ENCODE data around the gene PLTP.

Gene PLTP

DNA sequence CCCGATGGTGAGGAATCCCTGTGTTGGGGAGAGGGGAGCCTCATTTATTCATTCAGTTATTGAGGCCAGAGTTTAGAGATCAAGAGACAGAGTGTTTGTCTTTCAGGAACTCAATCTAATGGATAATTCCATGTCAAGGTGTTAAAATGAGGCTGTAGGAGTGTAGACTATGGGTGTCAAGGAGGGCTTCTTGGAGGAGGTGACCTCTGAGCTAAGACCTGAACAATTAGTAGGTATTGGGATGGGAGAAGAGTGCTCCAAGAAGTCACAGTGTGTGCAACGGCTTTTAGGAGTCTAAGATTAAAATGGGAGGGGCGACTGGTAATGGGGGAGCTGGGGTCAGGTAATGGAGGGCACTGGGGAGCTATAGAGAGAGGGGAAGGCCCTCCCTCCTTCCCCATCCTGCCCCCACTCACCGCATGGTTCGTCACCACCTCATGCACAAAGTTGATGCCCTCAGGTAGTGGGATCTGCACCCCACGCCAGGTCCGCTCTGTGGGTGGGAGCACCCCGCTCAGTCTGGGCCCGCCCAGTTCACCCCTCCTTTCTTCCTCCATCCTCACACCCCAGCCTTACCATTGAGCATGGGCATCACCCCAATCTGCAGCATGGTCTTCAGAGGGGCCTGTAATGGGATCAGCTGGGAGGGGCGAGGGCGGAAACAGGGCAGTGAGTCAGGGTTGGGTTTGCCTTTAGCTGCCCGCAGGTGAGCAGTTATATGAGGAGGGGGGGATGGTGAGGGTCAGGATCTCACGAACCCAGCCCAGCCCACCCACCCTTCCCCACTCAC is 12.7 kb downstream of the PLTP start:
- TF ChIP-seq, protein P1, sequence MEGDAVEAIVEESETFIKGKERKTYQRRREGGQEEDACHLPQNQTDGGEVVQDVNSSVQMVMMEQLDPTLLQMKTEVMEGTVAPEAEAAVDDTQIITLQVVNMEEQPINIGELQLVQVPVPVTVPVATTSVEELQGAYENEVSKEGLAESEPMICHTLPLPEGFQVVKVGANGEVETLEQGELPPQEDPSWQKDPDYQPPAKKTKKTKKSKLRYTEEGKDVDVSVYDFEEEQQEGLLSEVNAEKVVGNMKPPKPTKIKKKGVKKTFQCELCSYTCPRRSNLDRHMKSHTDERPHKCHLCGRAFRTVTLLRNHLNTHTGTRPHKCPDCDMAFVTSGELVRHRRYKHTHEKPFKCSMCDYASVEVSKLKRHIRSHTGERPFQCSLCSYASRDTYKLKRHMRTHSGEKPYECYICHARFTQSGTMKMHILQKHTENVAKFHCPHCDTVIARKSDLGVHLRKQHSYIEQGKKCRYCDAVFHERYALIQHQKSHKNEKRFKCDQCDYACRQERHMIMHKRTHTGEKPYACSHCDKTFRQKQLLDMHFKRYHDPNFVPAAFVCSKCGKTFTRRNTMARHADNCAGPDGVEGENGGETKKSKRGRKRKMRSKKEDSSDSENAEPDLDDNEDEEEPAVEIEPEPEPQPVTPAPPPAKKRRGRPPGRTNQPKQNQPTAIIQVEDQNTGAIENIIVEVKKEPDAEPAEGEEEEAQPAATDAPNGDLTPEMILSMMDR (conservative IDR thresholded peaks at IDR 0.05; ENCODE audit: low read length): no peak
- DNase-seq (ENCODE audit: low read depth): no peak
- no peak overlapping the region for H3K4me3 ChIP-seq (ENCODE audit: low read length)

DNA sequence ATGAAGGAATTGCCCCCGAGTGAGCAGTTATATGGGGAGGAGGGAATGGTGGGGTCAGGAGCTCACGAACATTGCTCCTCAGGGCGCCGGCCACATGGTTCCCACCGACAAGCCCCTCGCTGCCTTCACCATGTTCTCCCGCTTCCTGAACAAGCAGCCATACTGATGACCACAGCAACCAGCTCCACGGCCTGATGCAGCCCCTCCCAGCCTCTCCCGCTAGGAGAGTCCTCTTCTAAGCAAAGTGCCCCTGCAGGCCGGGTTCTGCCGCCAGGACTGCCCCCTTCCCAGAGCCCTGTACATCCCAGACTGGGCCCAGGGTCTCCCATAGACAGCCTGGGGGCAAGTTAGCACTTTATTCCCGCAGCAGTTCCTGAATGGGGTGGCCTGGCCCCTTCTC is 13.7 kb downstream of the PLTP start:
- no peak overlapping the region for H3K4me3 ChIP-seq (ENCODE audit: low read length)
- TF ChIP-seq, protein P1 (conservative IDR thresholded peaks at IDR 0.05; ENCODE audit: low read length): no peak
- DNase-seq (ENCODE audit: low read depth): no peak

GRCh38 chr20:45897692-45898091 is 14.3 kb downstream of the PLTP start:
- no peak for DNase-seq (ENCODE audit: low read depth)
- TF ChIP-seq, protein P1 (conservative IDR thresholded peaks at IDR 0.05; ENCODE audit: low read length): no peak
- no peak overlapping the region for H3K4me3 ChIP-seq (ENCODE audit: low read length)

- TF ChIP-seq, protein P1 (conservative IDR thresholded peaks at IDR 0.05; ENCODE audit: low read length): no peak
- no peak overlapping the region for H3K4me3 ChIP-seq (ENCODE audit: low read length)
- DNase-seq (ENCODE audit: low read depth): no peak
Observed at GRCh38 chr20:45897289-45897688, 14.7 kb downstream of the PLTP start.

GRCh38 chr20:45896641-45897161 is 15.3 kb downstream of the PLTP start:
- no peak for DNase-seq (ENCODE audit: low read depth)
- no peak overlapping the region for H3K4me3 ChIP-seq (ENCODE audit: low read length)
- TF ChIP-seq, protein P1 (conservative IDR thresholded peaks at IDR 0.05; ENCODE audit: low read length): no peak

- TF ChIP-seq, protein P1 (conservative IDR thresholded peaks at IDR 0.05; ENCODE audit: low read length): no peak
- H3K4me3 ChIP-seq (ENCODE audit: low read length): no peak overlapping the region
- no peak for DNase-seq (ENCODE audit: low read depth)
Observed at GRCh38 chr20:45894797-45895196, 17.2 kb downstream of the PLTP start.

GRCh38 chr20:45893831-45894230 is 18.1 kb downstream of the PLTP start:
- H3K4me3 ChIP-seq (ENCODE audit: low read length): no peak overlapping the region
- TF ChIP-seq, protein P1 (conservative IDR thresholded peaks at IDR 0.05; ENCODE audit: low read length): no peak
- peak; percentile 6 for DNase-seq (ENCODE audit: low read depth)

Measured in AG10803 (cell line).